HG03432 (cell line): Measurements from ENCODE around the gene PKD1.

Experiments used
- ATAC-seq: cut with Tn5 transposase; IDR thresholded peaks from one replicate; pipeline ENCODE4 v1.9.1; 2021; ENCODE audit warnings: mild to moderate bottlenecking, moderate library complexity; ENCODE audit not compliant: unreplicated experiment

Gene PKD1

GRCh38 chr16:2135770-2136490 lies at the start of gene PKD1:
Gene PKD1, minus strand, starts transcription at chr16:2135898. Its CDS starts 209 bp downstream, at chr16:2135689.
- ATAC-seq = peak; percentile 48

- no peak for ATAC-seq
Measured at GRCh38 chr16:2184962-2185361, 49.3 kb upstream of the PKD1 start.

- ATAC-seq = no peak
Measured at GRCh38 chr16:2184346-2184745, 48.6 kb upstream of the PKD1 start.

GRCh38 chr16:2183671-2184070 lies 48.0 kb upstream of the PKD1 start:
- ATAC-seq = no peak

GRCh38 chr16:2181952-2182351 lies 46.3 kb upstream of the PKD1 start:
- no peak for ATAC-seq

- no peak for ATAC-seq
Measured at GRCh38 chr16:2180962-2181923, 45.5 kb upstream of the PKD1 start.

GRCh38 chr16:2180461-2180860 lies 44.8 kb upstream of the PKD1 start:
- ATAC-seq = no peak

GRCh38 chr16:2179576-2179975 lies 43.9 kb upstream of the PKD1 start:
- ATAC-seq = no peak

- ATAC-seq = no peak
Measured at GRCh38 chr16:2179107-2179501, 43.4 kb upstream of the PKD1 start.

- ATAC-seq = no peak
Measured at GRCh38 chr16:2178321-2179106, 42.8 kb upstream of the PKD1 start.

- no peak for ATAC-seq
Measured at GRCh38 chr16:2177561-2177960, 41.9 kb upstream of the PKD1 start.

GRCh38 chr16:2177101-2177500 lies 41.4 kb upstream of the PKD1 start:
- no peak for ATAC-seq

- ATAC-seq = no peak
Measured at GRCh38 chr16:2176047-2176446, 40.3 kb upstream of the PKD1 start.

GRCh38 chr16:2175454-2175853 lies 39.8 kb upstream of the PKD1 start:
- no peak for ATAC-seq

- no peak for ATAC-seq
Measured at GRCh38 chr16:2174396-2175131, 38.9 kb upstream of the PKD1 start.

GRCh38 chr16:2173916-2174315 lies 38.2 kb upstream of the PKD1 start:
- no peak for ATAC-seq

GRCh38 chr16:2173366-2173765 lies 37.7 kb upstream of the PKD1 start:
- no peak for ATAC-seq

- no peak for ATAC-seq
Measured at GRCh38 chr16:2172688-2173335, 37.1 kb upstream of the PKD1 start.

GRCh38 chr16:2171601-2172178 lies 36.0 kb upstream of the PKD1 start:
- no peak for ATAC-seq
